Endothelial cell of umbilical vein (primary cell): ENCODE results near the gene RHEX. TPM values are rescaled to one million over a fixed set of nuclear protein-coding genes. Genes with fewer than 3 reads are reported as not detected.

Experiments used
- polyA plus RNA-seq, 4 experiments: library from polyadenylated mRNA; depleted of rRNA in 3 of 4; stranded (reverse) in 3 of 4; unstranded in 1 of 4; fragments of >200 nt; gene quantifications; 2 replicates each; pipeline versions ENCODE4 v1.2.1 to v1.2.3, GENCODE V29; 2011 to 2012; ENCODE audit warnings: missing spikeins in 1 of 4
- small RNA-seq: library from RNA; depleted of rRNA; stranded (forward); fragments of <200 nt; gene quantifications from one replicate; pipeline ENCODE3, GENCODE V24; 2012; ENCODE audit warnings: low replicate concordance, low read depth; ENCODE audit not compliant: insufficient read depth, insufficient read length
- total RNA-seq: library from RNA; stranded (reverse); gene quantifications from 2 replicates; pipeline ENCODE4 v1.2.3, GENCODE V29; 2021

RHEX gene
- total and polyA plus RNA-seq, 2 donors (not counting 3 experiments of a cell fraction or from before 2014, with no cell fraction given): not detected

Small RNAs within 50 kb of the gene (small RNA-seq; reads per million reads assigned to genes)
- not detected for gene RF00271

Other genes starting within 250 kb of the RHEX start
- gene SLC41A1, start 240.0 kb upstream of the RHEX start, total RNA-seq: 21.7 and 23.6 TPM in 2 replicates
- 22.0 and 23.6 TPM in 2 replicates for gene SLC41A1, start 240.0 kb upstream of the RHEX start, polyA plus RNA-seq
- not detected in 2 replicates for gene PM20D1, start 203.0 kb upstream of the RHEX start, total RNA-seq
- gene PM20D1, start 203.0 kb upstream of the RHEX start, polyA plus RNA-seq: 0.03 and 0.11 TPM in 2 replicates
- gene SLC26A9, start 109.7 kb upstream of the RHEX start, total RNA-seq: 0.12 and 0.20 TPM in 2 replicates
- gene SLC26A9, start 109.7 kb upstream of the RHEX start, polyA plus RNA-seq: 0.08 and 0.10 TPM in 2 replicates
- not detected in 2 replicates for gene RAB7B, start 49.8 kb upstream of the RHEX start, total RNA-seq
- 0.15 and 0.51 TPM in 2 replicates for gene RAB7B, start 49.8 kb upstream of the RHEX start, polyA plus RNA-seq
- not detected in 2 replicates for gene CTSE, start 29.3 kb upstream of the RHEX start, total RNA-seq
- gene CTSE, start 29.3 kb upstream of the RHEX start, polyA plus RNA-seq: 0.11 and 0.17 TPM in 2 replicates
- not detected in 2 replicates for gene AVPR1B, start 64.2 kb downstream of the RHEX start, total RNA-seq
- gene AVPR1B, start 64.2 kb downstream of the RHEX start, polyA plus RNA-seq: not detected in 2 replicates
- 9.4 and 9.6 TPM in 2 replicates for gene FAM72A, start 149.7 kb downstream of the RHEX start, total RNA-seq
- gene FAM72A, start 149.7 kb downstream of the RHEX start, polyA plus RNA-seq: 3.4 and 3.6 TPM in 2 replicates
- 128 and 138 TPM in 2 replicates for gene SRGAP2, start 150.4 kb downstream of the RHEX start, total RNA-seq
- 40.8 and 46.4 TPM in 2 replicates for gene SRGAP2, start 150.4 kb downstream of the RHEX start, polyA plus RNA-seq